Measurements from ENCODE around the gene TRPV2. TPM values are rescaled to one million over a fixed set of nuclear protein-coding genes. Genes with fewer than 3 reads are reported as not detected.
A peak's percentile ranks its signal among the peaks of the same experiment; 100 is the strongest.

Gene TRPV2
- total RNA-seq, 1 donor from 2014 or later, result 23.2 TPM

DNA sequence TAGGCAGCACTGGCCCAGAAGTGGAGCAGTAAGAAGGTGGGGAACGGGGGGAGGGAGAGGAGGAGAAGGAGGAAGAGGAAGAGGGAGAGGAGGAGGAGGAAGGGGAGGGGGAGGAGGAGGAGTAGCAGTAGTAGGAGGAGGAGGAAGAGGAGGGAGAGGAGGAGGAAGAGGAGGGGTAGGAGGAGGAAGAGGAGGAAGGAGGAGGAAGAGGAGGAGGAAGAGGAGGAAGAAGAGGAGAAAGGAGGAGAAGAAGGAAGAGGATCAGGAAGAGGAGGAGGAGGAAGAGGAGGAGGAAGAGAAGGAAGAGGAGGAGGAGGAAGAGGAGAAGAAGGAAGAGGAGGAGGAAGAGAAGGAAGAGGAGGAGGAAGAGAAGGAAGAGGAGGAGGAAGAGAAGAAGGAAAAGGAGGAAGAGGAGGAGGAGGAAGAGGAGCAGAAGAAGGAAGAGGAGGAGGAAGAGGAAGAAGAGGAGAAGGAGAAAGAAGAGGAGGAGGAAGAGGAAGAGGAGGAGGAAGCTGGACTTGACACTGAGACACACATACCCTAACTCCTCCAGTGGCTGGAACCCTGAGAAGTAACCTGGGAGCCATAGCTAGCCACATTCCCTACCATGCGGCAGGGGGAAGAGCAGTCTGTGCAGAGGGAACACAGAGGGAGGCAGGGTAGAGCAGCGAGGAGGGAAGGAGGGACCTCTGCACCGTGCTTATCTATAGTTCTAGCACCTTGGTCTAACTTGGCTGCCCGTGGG is 40.8 kb downstream of the TRPV2 start:
- DNase-seq (ENCODE audit: low read depth in 2 of 2), result no peak

DNA sequence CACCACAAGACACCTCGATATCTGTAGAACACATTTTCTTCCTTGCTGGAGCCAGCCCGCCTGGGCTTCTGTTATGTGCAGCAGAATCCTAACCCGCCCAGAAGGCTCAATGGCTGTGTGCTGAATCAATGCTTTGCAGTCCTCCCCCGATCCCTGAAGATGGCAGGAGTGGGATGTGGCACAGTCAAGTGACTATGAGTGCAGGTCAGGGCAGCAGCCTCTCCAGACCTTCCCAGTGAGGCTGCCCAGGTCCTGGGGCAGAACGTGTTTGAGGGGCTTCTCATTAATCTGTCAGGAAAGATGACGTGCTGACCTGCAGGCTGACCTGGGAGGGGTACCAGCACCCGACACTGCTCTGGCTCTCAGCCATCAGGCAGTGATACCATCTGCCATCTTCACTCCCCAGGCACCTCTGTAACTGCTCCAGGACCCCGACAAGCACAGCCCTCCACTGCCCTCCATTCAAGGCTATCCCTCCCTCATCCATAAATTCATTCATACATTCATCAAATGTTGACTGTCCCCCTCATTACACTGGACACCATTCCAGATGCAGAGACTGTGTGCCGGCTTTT is 41.5 kb downstream of the TRPV2 start:
- no peak for DNase-seq (ENCODE audit: low read depth in 2 of 2)

DNA sequence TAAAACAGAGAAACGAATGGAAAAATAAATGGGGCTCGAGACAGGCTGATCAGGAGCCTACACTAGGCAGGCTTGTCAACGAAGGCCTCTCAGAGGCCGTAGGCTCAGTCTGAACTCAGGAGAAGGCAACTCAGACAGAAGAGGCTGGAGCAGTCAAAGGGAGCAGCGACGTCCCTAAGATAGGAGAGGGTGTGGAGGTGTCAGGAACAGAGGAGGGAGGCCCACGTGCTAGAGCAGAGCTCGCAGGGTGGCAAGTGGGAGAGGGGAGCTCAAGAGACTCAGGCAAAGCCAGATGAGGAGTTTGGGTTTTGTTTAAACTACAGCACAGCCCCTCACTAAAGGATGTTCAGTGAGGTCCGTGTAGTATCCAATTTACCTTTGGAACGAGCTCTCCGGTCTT is 43.9 kb downstream of the TRPV2 start:
- no peak for DNase-seq (ENCODE audit: low read depth in 2 of 2)

DNA sequence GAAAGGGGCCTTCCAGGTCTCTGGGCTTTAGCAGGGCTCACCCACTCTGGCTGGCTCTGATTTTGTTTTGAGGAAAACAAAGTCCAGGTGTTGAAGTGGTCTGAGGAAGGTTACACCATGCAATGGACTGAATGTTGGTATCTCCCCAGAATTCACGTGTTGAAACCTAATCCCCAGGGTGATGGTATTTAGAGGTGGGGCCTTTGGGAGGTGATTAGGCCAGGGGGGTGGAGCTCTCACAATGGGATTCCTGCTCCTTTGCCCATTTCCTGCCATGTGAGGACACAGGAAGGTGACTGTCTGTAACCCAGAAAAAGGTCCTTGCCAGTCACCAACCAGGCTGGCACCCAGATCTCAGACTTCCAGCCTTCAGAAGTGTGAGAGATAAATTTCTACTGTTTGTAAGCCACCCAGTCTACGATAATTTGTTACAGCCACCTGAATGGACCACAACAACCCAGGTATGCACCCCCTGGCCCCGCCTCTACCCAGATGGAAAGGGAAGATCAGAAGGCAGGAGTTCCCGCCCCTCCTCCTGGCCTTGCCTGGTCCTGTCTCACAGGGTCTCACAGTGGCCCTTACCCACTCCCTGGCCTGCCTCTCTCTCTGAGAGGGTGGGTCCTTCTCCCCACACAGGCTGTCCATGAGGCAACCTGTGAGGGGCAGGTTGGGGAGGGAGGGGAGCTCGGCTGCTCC is 44.6 kb downstream of the TRPV2 start:
- DNase-seq (ENCODE audit: low read depth in 2 of 2), result no peak

DNA sequence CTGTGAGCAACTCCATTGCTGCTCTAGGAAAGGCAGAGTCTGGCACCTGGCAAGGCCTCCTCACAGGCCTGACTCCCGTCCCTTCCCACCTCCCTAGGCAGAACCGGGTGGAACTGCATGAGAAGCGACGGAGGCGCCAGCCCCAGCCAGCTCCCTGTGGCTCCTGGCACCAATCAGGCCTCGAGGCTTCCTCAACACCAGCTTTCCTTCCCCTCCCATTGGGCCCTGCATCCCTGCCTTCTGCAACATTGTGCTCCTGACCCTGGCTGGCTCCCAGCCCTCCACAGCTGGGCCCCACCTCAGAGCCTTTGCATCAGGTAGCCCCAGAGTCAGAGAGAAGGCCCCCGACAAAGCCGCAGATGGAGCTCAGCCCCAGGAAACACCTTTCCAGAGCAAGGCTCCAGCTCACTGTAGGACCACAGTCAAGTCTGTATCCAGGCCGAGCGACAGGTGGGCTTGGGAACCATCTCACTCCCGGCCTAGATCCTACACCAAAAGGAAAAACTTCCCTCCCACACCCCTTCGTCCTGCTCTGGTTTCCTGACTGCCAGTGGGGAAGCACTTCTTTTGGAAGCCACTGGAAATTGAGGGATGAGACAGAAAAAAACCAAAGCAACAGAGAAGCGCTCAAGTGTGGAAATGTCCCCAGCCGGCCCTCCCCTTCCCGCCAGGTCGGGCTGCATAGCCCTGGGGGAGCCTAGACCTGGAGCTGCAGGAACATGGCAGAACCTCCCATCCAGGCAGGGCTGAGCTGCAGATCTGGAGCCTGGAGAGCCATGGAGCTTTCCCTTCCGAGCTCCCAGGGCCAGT is 45.6 kb downstream of the TRPV2 start:
- no peak for DNase-seq (ENCODE audit: low read depth in 2 of 2)

DNA sequence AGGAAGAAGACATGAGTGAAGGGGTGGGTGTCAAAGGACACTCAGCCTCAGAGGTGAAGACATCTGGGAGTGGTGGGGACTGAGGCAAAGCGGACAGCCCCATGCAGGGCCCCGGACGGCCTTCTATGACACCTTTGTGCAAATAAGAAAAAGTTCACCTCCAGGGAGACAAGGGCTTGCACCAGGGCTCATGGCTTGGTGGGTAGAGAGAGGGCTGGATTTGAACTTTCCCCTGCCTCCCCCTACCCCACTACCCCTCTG is 46.2 kb downstream of the TRPV2 start:
- no peak for DNase-seq (ENCODE audit: low read depth in 2 of 2)

DNA sequence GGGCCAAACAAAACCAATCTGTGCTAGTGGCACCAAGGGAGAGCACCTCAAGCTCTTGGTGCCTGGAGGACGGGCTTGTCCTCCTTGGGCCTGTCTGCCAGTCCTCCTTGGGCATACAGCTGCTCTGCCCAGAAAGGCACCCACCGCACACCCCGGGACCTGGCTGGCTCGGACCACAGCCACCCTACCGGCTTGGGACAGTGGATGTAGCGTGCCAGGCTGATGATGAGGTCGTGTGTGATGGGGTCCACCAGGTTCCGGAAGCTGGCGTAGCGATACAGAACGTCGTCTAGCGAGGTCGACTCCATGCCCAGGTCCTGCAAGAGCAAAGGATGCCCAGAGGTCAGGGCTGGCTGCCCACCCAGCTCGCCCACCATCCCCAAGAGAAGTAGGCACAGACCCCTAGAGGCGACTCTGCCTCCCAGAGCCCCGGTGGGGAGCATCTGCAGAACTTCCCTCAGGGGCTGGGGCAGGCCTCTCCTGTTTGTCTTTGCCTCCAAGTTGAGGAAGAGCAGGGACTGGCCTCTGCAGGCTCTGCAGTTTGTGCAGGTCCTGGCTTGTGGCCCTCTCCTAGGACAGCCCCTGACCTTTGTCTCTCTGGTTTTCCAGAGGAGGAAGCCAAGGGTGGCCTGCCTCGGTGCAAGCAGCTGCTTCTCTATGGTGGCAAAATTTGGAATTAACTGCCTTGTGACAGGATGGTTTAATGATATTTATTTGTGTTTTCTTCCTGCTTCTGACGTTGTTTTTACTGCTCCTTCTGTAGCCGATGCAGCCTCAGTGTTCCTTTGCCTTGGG is 46.9 kb downstream of the TRPV2 start:
- DNase-seq (ENCODE audit: low read depth in 2 of 2), result no peak

DNA sequence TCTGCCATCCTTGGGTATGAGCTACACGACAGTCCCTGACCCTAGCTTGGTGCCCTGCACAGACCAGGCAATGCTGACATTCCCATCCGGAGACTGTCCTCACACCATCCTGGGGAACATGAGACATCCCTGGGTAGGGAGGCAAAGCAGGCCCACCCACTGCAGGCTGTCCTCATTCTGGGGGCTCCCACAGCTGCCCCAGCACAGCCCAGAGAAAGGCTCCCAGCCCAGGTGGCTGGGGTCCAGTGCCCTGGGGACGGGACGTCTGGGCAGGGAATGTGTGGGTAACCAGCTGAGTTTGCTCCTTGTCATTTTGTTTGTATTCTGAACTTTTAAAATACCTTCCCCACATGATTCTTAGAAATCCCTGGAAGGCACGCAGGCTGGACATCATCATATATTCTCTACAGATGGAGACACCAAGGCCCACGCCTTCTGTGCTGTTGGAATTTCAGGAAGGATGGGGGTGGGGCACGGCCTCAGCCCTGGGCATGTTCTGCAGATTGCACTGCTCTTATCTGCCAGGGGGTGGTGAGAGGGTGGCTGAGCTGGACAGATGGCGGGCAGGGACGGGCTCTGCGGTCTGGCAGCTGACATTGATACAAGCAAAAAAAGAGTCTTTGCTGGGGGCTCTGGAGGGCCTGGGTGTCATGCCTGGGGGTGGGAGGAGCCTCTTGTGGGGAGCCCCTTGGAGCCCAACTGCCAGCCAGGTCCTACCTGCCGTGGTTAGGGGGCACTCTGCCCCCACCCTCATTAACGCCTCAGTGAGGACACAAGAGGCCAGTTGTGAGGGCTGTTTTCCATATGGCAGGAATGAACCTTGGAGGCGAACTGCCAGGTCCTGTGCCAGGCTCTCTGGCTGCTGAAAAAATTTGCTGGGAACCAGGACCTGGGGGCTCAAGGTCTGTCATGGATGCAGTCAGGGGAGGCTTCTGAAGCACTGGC is 48.3 kb downstream of the TRPV2 start:
- DNase-seq (ENCODE audit: low read depth in 2 of 2), result peak; percentile 71

DNA sequence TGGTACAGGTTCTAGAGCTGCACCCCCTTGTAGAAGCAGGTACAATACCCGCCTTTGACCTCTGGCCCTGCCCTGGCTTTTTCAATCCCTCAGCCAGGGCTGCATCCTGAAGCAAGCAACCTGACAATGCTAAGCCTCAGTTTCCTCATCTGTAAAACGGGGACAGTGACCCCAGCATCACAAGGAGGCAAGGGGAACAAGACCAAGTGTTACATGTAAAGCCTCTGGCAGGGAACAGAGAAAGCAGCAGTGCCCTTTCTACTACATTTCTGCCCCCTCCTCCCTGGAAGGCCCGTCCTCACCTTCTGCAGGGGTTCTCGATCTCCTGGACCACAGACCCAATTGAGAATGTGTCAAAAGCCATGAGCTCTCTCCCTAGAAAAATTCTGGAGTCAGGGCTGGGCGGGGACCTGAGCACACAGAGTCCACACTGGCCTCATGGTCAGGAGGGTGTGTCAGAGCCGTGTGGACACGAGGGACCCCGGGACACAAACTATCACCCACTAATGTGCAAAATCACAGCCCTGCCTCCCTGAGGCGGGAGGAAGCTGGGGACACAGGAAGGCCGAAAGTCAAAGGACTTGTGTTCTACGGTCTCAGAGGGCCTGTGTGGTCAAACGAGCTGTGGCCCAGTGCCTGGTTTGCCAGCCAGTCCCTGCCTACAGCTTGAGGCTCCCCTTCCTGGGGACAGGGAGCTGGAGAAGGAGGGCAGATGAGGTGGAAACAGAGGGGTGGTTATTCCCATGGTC is 49.1 kb downstream of the TRPV2 start:
- no peak for DNase-seq (ENCODE audit: low read depth in 2 of 2)

DNA sequence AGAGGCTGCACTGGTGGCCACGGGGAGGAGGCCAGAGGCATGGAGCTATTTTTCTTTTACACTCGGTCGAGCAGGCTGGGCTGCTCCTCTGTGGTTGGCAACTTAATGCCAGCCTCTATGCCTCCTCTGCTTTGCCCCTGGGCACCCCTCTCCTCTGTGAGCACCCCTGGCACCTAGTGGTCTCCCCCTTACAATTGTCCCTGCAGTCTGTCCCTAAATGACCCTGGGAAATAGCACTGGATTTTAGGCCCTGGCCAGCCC is 49.6 kb downstream of the TRPV2 start:
- no peak for DNase-seq (ENCODE audit: low read depth in 2 of 2)

DNA sequence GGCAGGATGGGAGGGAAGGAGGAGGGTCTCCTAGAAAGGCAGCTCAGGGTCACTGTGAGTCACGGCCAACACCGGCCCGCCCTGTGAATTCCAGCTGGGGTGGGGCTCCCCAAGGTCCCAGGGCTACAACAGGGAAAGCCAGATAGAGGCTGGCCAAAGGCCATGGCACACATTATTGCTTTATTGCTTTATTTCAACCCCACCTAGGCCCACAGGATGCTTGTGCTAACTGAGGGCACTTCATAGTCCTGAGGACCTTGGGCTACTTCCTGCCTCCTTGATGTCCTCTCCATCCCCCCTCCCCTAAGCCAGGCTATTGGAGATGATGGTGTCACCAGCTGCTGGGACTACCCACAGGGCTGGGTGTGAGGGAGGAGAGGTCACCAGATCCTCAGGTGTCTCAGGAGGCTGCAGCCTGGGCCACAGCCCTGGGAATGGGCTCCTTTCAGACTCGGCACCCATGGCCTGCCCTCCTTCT is 50.5 kb downstream of the TRPV2 start:
- no peak for DNase-seq (ENCODE audit: low read depth in 2 of 2)

DNA sequence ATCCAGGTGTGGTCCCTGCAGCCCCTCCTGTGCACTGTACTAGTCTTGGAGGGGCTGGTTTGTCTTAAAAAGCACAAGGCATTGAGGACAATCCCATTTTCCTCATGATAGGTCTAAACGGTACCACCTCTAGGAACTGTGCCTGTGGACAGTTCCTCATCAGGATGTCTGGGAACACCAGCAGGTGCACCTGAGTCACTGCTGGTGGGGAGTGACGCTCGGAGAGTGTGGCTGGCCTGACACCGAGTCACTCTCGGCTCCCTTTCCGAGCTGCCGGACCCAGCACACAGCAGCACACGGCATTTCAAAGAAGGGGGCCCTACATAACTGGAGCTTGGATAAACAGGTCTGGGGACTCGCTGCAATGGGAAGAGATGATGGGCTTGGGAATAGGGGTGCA is 51.0 kb downstream of the TRPV2 start:
- DNase-seq (ENCODE audit: low read depth in 2 of 2), result no peak

DNA sequence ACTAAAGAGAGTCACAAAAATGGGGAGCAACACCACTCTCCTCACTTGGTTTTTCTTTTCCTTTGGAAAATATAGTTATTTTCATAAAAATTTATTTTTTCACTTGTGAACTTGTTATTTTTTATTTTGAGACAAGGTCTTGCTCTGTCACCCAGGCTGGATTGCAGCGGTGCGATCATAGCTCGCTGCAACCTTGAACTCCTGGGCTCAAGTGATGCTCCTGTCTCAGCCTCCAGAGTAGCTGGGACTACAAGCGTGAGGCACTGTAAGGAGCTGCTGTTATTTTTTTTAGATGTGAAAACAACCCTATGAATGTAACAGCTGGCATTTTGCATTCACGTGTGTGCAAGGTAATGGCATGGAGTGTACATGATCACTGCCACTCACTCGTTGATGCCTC is 51.7 kb downstream of the TRPV2 start:
- no peak for DNase-seq (ENCODE audit: low read depth in 2 of 2)

DNA sequence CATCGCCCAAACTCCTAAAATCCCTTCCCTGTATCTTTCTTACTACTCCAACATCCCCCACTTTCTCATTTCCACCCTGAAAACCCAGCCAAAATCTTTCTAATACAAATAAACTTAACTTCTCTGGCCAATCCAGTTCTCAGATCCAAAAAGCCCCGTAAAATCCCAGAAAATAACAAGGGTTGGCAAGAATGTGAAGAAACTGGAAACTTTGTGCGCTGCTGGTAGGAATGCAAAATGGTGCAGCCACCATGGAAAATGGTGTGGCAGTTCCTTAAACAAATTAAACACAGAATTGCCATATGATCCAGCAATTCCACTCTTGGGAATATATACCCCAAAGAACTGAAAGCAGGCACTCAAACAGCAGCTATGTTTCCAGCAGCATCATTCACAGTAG is 52.5 kb downstream of the TRPV2 start:
- DNase-seq (ENCODE audit: low read depth in 2 of 2), result no peak

DNA sequence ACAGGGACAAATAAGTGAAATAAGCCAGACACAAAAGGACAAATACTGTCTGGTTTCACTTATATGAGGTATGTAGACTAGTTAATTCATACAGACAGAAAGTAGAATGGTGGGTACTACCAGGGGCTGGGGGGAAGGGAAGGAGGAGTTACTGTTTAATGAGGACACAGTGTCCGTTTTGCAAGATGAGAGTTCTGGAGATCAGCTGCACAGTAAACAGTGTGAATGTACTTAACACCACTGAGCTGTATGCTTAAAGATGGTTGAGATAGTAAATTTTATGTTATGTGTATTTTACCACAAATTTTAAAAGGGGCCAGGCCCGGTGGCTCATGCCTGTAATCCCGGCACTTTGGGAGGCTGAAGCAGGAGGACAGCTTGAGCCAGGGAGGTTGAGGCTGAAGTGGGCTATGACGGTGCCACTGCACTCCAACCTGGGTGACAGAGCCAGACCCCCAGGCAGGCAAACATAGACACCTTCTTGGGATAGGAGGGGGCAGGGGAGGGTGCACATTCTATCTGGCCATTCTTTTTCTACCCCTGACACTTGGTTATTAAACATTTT is 53.1 kb downstream of the TRPV2 start:
- no peak for DNase-seq (ENCODE audit: low read depth in 2 of 2)

DNA sequence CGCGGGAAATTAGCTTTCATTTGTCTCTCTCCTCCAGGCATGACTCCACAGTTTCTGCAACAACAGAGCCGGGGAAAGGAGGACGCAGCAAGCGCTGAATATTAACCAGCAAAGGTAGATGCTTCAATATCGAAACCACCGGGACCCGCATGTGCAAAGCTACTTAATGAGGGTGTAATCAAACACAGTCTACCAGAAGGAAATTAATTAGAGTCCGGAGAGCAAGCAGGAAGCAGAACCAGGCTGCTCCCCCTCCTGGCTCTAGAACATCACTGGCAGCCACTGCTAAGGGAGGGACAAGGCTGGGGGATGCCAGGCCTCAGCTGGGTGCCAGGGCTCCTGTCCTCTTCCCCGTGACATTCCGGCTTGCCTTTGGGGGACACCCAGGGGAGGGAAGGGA is 54.9 kb downstream of the TRPV2 start:
- peak in 1 of 2 donors; percentile 28 for DNase-seq (ENCODE audit: low read depth in 2 of 2)

DNA sequence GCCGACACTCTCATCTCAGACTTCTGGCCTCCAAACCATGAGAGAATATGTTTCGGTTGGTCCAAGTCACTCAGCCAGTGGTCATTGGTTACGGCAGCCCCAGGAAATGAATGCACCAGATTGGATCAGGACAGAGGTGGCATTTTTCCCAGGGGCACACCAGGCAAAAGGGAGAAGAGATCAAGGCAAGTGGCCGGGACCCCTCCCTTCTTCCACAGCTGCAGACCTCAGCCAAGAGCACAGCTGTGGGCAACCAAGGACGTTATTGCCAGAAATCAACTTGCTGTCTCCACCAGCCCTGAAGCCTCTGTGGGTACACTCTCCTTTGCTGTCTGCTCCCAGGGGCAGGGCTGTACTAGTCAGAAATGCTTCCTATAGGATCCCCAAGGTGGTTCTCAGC is 55.9 kb downstream of the TRPV2 start:
- DNase-seq (ENCODE audit: low read depth in 2 of 2), result no peak

DNA sequence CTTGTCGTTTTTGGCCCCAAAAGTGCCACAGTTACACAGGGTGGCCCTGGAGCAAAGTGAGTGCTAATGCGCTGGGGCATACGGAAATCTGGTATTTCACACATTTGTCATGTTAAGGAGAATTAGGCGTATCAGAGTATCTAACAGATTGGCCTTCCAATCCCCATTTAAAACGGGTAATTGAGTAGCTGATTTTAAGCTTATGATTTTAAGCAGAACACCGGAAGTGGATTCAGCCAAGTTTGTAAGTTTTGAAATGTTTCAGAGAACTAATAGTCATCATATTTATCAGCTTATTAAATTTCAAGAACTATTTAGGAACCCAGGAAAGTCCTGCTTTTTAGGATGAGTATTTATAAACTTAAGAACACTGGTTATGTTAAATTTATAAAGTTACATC is 57.2 kb downstream of the TRPV2 start:
- DNase-seq (ENCODE audit: low read depth in 2 of 2), result no peak

Data from lung microvascular endothelial cell (primary cell).